ENCODE measurements around the gene MCC.

DNA sequence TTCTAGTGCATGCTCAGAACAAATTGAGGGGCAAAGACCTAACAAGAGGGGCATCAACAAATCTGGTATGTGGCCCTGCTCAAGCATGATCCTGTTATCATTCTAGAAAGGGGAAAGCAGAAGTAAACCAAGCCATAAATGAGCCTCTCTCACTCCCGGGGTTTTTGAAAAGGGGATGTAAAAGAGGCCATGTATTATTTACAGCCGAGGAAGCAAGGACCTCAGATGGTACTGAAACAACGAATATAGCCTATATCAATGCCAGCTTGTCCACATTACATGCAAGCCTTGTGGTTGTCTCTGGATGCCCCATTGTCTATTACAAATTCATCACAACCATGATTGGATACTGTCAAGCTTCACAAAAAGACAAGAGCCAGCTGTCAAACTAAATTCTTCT lies 300.3 kb downstream of the MCC start:
- TF ChIP-seq, protein P1, sequence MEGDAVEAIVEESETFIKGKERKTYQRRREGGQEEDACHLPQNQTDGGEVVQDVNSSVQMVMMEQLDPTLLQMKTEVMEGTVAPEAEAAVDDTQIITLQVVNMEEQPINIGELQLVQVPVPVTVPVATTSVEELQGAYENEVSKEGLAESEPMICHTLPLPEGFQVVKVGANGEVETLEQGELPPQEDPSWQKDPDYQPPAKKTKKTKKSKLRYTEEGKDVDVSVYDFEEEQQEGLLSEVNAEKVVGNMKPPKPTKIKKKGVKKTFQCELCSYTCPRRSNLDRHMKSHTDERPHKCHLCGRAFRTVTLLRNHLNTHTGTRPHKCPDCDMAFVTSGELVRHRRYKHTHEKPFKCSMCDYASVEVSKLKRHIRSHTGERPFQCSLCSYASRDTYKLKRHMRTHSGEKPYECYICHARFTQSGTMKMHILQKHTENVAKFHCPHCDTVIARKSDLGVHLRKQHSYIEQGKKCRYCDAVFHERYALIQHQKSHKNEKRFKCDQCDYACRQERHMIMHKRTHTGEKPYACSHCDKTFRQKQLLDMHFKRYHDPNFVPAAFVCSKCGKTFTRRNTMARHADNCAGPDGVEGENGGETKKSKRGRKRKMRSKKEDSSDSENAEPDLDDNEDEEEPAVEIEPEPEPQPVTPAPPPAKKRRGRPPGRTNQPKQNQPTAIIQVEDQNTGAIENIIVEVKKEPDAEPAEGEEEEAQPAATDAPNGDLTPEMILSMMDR (IDR thresholded peaks at IDR 0.05), result no peak
- no peak for TF ChIP-seq POLR2A (IDR thresholded peaks at IDR 0.05)
